ENCODE data around the gene RFX8. TPM values are rescaled to one million over a fixed set of nuclear protein-coding genes. Genes with fewer than 3 reads are reported as not detected.

RFX8 gene
- total RNA-seq, 1 donor from 2014 or later: not detected

- no peak overlapping the region for H3K4me3 ChIP-seq
Observed at GRCh38 chr2:101400506-101401325, 74.2 kb downstream of the RFX8 start.

GRCh38 chr2:101400048-101400447 is 74.9 kb downstream of the RFX8 start:
- no peak for TF ChIP-seq CTCF (IDR thresholded peaks at IDR 0.05; ENCODE audit: borderline replicate concordance)
- no peaks in the 10 kb centered on the region for H3K36me3 ChIP-seq
- H3K4me3 ChIP-seq: no peak overlapping the region
- peaks cover 23% of the 10 kb centered on the region for H3K27me3 ChIP-seq (ENCODE audit: low read depth)
- intact Hi-C loops (cut with micrococcal nuclease): no loop called here
- H3K9me3 ChIP-seq (replicated peaks): no peaks in the 10 kb centered on the region
- no peak overlapping the region for H3K27ac ChIP-seq (replicated peaks)
- no peak for DNase-seq
- no peaks in the 10 kb centered on the region for H3K4me1 ChIP-seq

More at GRCh38 chr2:101400506-101401325, 74.2 kb downstream of the RFX8 start:
- Histone ChIP-seq H3K27ac (replicated peaks) (no peak overlapping the region), H3K36me3 (no peaks in the 10 kb centered on the region), H3K4me1 (no peaks in the 10 kb centered on the region), H3K27me3 (ENCODE audit: low read depth) (peaks cover 23% of the 10 kb centered on the region), H3K9me3 (replicated peaks) (no peaks in the 10 kb centered on the region)
- no peak for DNase-seq
- TF ChIP-seq CTCF (IDR thresholded peaks at IDR 0.05; ENCODE audit: borderline replicate concordance): no peak
- intact Hi-C loops (cut with micrococcal nuclease): no loop called here

GRCh38 chr2:101399021-101399799 is 75.7 kb downstream of the RFX8 start:
- Histone ChIP-seq H3K27me3 (ENCODE audit: low read depth) (peaks cover 23% of the 10 kb centered on the region), H3K27ac (replicated peaks) (no peak overlapping the region), H3K4me1 (no peaks in the 10 kb centered on the region), H3K4me3 (no peak overlapping the region), H3K9me3 (replicated peaks) (no peaks in the 10 kb centered on the region), H3K36me3 (no peaks in the 10 kb centered on the region)
- no peak for TF ChIP-seq CTCF (IDR thresholded peaks at IDR 0.05; ENCODE audit: borderline replicate concordance)
- intact Hi-C loops (cut with micrococcal nuclease): no loop called here
- DNase-seq: no peak

GRCh38 chr2:101398116-101398821 is 76.6 kb downstream of the RFX8 start:
- DNase-seq: no peak
- no peak overlapping the region for H3K27ac ChIP-seq (replicated peaks)
- intact Hi-C loops (cut with micrococcal nuclease): no loop called here
- no peaks in the 10 kb centered on the region for H3K4me1 ChIP-seq
- H3K9me3 ChIP-seq (replicated peaks): no peaks in the 10 kb centered on the region
- H3K27me3 ChIP-seq (ENCODE audit: low read depth): peaks cover 23% of the 10 kb centered on the region
- H3K36me3 ChIP-seq: no peaks in the 10 kb centered on the region
- no peak for TF ChIP-seq CTCF (IDR thresholded peaks at IDR 0.05; ENCODE audit: borderline replicate concordance)
- no peak overlapping the region for H3K4me3 ChIP-seq

GRCh38 chr2:101396316-101396717 is 78.6 kb downstream of the RFX8 start:
- no peak overlapping the region for H3K27ac ChIP-seq (replicated peaks)
- no peaks in the 10 kb centered on the region for H3K9me3 ChIP-seq (replicated peaks)
- DNase-seq: no peak
- H3K27me3 ChIP-seq (ENCODE audit: low read depth): peaks cover 23% of the 10 kb centered on the region
- no peaks in the 10 kb centered on the region for H3K4me1 ChIP-seq
- no peak for TF ChIP-seq CTCF (IDR thresholded peaks at IDR 0.05; ENCODE audit: borderline replicate concordance)
- intact Hi-C loops (cut with micrococcal nuclease): no loop called here
- no peak overlapping the region for H3K4me3 ChIP-seq
- no peaks in the 10 kb centered on the region for H3K36me3 ChIP-seq

All from left ventricle myocardium inferior (tissue), 1 donor.